ENCODE data around the gene IREB2. TPM values are rescaled to one million over a fixed set of nuclear protein-coding genes. Genes with fewer than 3 reads are reported as not detected.

Gene IREB2
- total RNA-seq, 1 donor from 2014 or later, result 76.9 TPM

- peaks cover 4% of the 10 kb centered on the region for H3K4me1 Mint-ChIP-seq (ENCODE audit: unreplicated experiment)
- H3K27me3 Mint-ChIP-seq, result no peaks in the 10 kb centered on the region
- H3K27ac Mint-ChIP-seq, result no peak overlapping the region
- H3K4me3 Mint-ChIP-seq, result no peak overlapping the region
- H3K9me3 Mint-ChIP-seq, result no peaks in the 10 kb centered on the region
- no peak for DNase-seq (ENCODE audit: extremely low spot score, unreplicated experiment)
- peaks cover 25% of the 10 kb centered on the region for H3K36me3 Mint-ChIP-seq
- no peak for TF ChIP-seq CTCF (conservative IDR thresholded peaks at IDR 0.05)
These were observed 43.9 kb downstream of the IREB2 start for GRCh38 chr15:78481917-78482316.

DNA sequence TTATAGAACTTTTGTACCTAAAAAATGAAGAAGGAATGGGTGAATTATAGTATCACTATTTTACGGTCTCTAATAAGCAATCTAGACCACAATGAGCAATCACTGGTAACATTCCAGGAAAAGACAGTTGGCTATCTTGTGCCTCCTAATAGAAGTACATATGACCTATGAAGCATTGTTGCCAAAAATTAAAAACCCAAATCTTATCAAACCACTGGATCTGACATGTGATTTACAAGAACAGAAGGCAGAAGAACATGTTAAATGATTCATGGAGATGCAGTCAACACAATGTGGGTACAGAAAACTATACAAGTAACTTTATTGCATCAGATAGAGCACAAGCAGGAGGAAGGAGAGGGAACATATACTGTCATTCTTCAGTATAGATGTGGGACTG, 54.9 kb downstream of the IREB2 start:
- no peaks in the 10 kb centered on the region for H3K9me3 Mint-ChIP-seq
- no peak overlapping the region for H3K27ac Mint-ChIP-seq
- no peak for DNase-seq (ENCODE audit: extremely low spot score, unreplicated experiment)
- peaks cover 34% of the 10 kb centered on the region for H3K36me3 Mint-ChIP-seq
- TF ChIP-seq CTCF (conservative IDR thresholded peaks at IDR 0.05), result no peak
- H3K27me3 Mint-ChIP-seq, result no peaks in the 10 kb centered on the region
- peaks cover 4% of the 10 kb centered on the region for H3K4me1 Mint-ChIP-seq (ENCODE audit: unreplicated experiment)
- H3K4me3 Mint-ChIP-seq, result no peak overlapping the region

- no peak overlapping the region for H3K4me3 Mint-ChIP-seq
- no peaks in the 10 kb centered on the region for H3K27me3 Mint-ChIP-seq
- TF ChIP-seq CTCF (conservative IDR thresholded peaks at IDR 0.05), result no peak
- peaks cover 4% of the 10 kb centered on the region for H3K9me3 Mint-ChIP-seq
- H3K4me1 Mint-ChIP-seq (ENCODE audit: unreplicated experiment), result peaks cover 5% of the 10 kb centered on the region
- no peak for DNase-seq (ENCODE audit: extremely low spot score, unreplicated experiment)
- H3K27ac Mint-ChIP-seq, result no peak overlapping the region
- peaks cover 31% of the 10 kb centered on the region for H3K36me3 Mint-ChIP-seq
These were observed 63.8 kb downstream of the IREB2 start for GRCh38 chr15:78501857-78502256.

GRCh38 chr15:78502641-78503040, 64.6 kb downstream of the IREB2 start:
- Mint-ChIP-seq H3K27ac (no peak overlapping the region), H3K9me3 (peaks cover 4% of the 10 kb centered on the region), H3K4me3 (no peak overlapping the region), H3K36me3 (peaks cover 31% of the 10 kb centered on the region), H3K4me1 (ENCODE audit: unreplicated experiment) (peaks cover 5% of the 10 kb centered on the region), H3K27me3 (no peaks in the 10 kb centered on the region)
- no peak for DNase-seq (ENCODE audit: extremely low spot score, unreplicated experiment)
- TF ChIP-seq CTCF (conservative IDR thresholded peaks at IDR 0.05), result no peak

- DNase-seq (ENCODE audit: extremely low spot score, unreplicated experiment), result peak; percentile 95
- Mint-ChIP-seq H3K9me3 (no peaks in the 10 kb centered on the region), H3K36me3 (peaks cover 2% of the 10 kb centered on the region), H3K4me3 (peak within 1 kb of the TSS; percentile 91), H3K27ac (peak within 1 kb of the TSS; percentile 81), H3K27me3 (peaks cover 13% of the 10 kb centered on the region), H3K4me1 (ENCODE audit: unreplicated experiment) (peaks cover 5% of the 10 kb centered on the region)
- peak; percentile 59 for TF ChIP-seq CTCF (conservative IDR thresholded peaks at IDR 0.05)
These were observed 69.2 kb downstream of the IREB2 start, which contains the start of gene HYKK for GRCh38 chr15:78506971-78507830. Gene HYKK (plus strand): TSS chr15:78507577. CDS start chr15:78513089, 5,512 bp downstream.

All from type B pancreatic cell (in vitro differentiated cells).